GM12801 (cell line): ENCODE results near the gene CCDC38.

ENCODE experiments used
- CTCF ChIP-seq: IDR thresholded peaks from one replicate; pipeline ENCODE4 v1.5.1; 2011; ENCODE audit warnings: control low read depth; ENCODE audit not compliant: insufficient read length; ENCODE audit errors: extremely low read depth

The CCDC38 gene

GRCh38 chr12:95944108-95944704 is 1.8 kb upstream of the CCDC38 start:
- TF ChIP-seq CTCF, result no peak

GRCh38 chr12:95943330-95943842 is 972 bp upstream of the CCDC38 start, which contains the start of gene AMDHD1:
AMDHD1 (plus strand) TSS chr12:95943331; CDS start chr12:95943399, 68 bp downstream.
- TF ChIP-seq CTCF, result no peak

GRCh38 chr12:95942101-95942523 is 302 bp downstream of the CCDC38 start:
- no peak for TF ChIP-seq CTCF

- no peak for TF ChIP-seq CTCF
Measured at GRCh38 chr12:95940514-95940913, 1.9 kb downstream of the CCDC38 start.

- TF ChIP-seq CTCF, result no peak
Measured at GRCh38 chr12:95922231-95922630, 20.2 kb downstream of the CCDC38 start.

- TF ChIP-seq CTCF, result no peak
Measured at GRCh38 chr12:95919110-95919509, 23.3 kb downstream of the CCDC38 start.

GRCh38 chr12:95918194-95918993 is 24.0 kb downstream of the CCDC38 start:
- TF ChIP-seq CTCF, result no peak
